G401.6 (cell line): ENCODE measurements around the gene FMO5.
"Not testable (repeated sequence)": the region's sequence is repeated elsewhere in the genome, so short reads cannot be mapped to it uniquely, and the experiment has no call there.

Experiments used
- FAIRE-seq: peaks from 2 replicates; lab custom pipeline; 2012; peaks lifted over from hg19 to GRCh38; lab: Jason Lieb, UNC

Gene FMO5

DNA sequence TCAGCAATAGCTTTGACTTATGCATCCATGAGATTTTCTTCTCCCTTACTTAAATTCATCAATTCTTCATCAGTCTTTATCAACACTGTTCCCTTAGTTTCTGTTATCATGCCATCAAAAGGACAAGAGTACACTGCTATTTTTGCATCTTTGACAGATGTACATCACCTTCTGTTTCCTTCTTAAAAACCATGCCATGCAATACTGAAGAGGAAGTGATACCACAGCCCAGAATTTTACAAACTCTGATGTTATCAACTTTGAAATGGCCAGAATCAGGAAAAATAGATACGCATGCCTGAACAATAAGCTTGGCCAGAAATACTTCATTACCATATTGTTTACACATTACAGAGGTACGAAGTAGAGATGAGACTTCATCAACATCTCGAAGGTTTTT, 21.1 kb downstream of the FMO5 start:
- FAIRE-seq = no peak

DNA sequence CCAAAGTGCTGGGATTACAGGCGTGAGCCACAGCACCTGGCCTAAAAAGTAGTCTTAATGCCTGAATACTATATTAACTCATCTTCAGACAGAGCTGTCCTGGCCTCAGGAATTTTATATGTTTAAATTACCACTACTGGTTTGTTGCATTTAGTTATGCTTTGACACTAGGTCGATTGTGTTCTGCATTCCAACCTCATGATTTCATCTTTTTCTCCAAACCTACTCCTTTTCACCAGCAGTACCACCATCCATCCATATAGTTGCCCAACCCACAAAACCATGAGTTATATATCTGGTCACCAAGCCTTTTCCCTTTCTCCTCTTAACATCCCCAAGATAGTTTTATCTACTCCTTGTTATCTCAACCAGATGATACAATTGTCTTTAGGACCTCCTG, 22.6 kb downstream of the FMO5 start:
- no peak for FAIRE-seq

DNA sequence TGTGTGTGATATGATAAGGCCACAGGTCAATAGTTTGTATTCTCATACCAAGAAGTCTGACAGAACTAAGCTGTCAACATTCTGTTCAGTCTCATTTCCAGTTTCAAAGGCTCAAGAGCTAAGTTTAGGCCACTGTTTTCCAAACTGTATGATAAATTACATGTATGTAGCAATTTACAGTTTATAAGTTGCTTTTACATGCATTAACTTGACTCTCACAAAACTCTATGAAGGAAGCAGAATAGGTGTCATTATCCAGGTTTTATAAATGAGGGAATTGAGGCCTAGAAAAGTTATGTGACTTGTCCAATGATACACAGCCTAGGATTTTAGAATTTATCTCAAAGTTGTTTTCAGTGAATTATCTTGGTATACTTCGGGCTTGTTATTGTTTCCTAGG, 23.4 kb downstream of the FMO5 start:
- no peak for FAIRE-seq

DNA sequence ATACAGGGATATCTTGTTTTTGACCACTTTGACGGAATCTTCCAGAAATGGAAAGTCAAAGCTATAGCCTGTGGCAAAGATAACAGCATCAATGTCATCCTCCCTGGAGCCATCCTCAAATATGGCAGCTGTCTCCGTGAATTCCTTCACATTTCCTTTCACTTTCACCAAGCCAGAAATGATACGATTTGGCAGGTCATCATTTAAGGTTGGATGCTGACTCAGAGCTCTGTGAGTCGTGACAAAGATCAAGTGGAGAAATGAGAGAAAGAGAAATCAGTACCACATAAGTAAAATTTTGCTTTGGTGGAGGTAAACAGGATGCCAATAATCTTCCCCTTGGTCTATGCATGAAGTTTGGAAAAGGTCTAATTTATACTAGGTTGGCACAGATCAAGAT, 23.9 kb downstream of the FMO5 start:
- no peak for FAIRE-seq

DNA sequence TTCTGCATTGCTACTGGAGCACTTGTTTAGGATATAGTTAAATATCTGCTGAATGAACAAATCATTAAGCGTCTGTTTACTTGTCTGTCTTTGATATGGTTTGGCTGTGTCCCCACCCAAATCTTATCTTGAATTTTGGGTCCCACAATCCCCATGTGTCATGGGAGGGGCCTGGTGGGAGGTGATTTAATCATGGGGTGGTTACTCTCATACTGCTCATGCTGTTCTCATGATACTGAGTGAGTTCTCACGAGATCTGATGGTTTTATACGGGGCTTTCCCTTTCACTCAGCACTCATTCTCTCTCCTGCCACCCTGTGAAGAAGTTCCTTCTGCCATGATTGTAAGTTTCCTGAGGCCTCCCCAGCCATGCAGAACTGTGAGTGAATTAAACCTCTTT, 27.8 kb downstream of the FMO5 start:
- FAIRE-seq = not testable (repeated sequence)

DNA sequence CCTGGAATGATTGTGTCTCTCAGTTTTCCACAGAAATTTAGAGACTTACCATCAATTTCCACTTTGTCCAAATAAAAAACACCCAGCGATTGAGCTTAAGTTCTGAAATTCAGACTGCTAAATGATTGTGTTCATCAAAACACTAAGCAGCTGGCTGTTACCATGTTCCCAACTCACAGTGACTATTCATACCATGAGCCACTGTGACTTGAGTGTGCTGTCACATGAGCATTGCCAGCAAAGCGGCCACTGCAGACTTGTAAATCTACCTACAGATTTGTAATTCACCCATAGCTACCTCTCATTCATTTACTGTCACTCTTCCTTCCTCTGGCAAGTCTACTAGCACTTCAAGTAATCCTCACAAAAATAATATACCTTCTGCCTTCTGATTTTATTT, 35.6 kb downstream of the FMO5 start:
- no peak for FAIRE-seq

DNA sequence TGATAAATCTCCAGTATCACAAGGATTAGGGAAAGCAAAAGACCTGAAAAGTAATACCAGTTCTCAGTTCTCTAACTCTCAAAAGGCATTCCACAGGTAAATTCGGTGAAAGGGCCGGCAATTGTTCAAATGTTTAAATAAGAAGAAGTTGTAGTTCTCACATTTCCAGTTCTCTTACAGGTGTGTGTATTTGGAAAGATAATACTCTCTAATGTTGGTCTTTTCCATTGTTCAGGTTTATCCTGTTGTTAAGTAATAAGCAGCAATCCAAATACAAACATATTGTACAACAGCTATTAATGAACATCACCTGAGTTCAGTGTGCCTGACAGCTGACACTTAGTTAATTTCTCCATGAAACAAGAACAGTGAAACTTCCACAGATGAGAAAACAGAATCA, 39.7 kb downstream of the FMO5 start:
- no peak for FAIRE-seq

DNA sequence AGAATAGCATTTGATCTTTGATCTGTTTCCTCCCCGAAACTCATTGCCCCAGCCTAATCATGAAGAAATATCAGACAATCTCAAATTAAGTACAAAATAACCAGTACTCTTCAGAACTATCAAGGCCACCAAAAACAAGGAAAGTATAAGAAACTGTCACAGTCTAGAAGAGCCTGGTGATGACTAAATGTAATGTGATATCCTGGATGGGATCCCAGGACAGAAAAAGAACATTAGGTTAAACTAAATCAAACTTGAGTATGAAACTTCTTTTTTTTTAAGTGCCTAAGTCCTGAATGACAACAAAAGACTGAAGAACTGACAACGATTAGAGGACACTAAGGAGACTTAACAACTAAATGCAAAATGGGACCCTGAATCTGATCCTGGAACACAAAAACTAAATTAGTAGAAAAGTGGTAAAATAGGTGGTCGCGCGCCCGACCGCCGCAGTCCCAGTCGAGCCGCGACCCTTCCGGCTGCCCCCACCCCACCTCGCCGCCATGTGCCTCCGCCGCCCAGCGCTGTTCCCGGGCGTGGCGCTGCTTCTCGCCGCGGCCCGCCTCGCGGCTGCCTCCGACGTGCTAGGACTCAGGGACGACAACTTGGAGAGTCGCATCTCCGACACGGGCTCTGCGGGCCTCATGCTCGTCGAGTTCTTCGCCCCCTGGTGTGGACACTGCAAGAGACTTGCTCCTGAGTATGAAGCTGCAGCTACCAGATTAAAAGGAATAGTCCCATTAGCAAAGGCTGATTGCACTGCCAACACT, 47.3 kb downstream of the FMO5 start:
- FAIRE-seq = no peak

DNA sequence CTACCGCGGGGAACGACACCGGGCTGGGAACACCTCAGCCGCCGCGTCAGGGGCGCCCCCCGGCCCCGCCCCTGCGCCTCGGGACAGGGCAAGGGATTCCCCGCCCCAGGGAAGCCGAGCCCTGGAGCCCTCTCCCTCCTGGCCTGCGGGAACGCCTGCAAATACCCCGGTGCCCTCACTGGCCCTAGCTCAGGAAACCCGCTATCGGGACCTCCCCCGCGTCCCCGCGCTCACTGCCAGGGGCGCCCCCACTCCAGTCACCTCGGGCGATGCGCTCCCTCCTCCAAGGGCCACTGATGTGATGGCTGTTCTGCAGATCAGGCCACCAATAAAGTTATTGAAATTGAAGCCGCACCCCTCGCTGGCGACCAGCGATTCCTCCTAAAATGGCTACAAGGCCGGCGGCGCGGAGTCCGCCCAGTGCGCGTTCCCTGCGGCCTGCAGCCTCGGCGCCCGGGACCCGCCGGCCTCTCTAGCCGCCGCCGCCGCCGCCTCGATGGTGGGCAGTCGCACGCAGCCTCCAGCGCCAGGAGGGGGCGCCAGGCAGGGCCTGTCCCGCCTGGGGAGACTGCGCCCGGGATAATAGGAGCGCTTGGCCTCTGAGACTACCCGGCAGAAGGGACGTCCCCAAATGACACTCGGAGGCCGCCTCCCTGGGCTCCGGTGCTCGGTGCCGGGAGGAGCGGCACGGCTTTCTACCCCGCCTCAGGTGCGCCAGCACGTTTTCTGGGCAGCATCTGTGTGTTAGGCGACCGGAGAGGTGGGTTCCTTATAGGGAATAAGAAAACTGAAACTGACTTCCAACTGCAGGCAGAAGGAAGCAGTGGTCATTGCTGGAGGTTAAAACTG, 52.7 kb downstream of the FMO5 start, which contains the start of gene PRKAB2:
TSS of gene PRKAB2 (minus strand) at position 303 of the 849 bp plus-strand sequence. CDS start 326 bp downstream, outside the sequence.
- no peak for FAIRE-seq

DNA sequence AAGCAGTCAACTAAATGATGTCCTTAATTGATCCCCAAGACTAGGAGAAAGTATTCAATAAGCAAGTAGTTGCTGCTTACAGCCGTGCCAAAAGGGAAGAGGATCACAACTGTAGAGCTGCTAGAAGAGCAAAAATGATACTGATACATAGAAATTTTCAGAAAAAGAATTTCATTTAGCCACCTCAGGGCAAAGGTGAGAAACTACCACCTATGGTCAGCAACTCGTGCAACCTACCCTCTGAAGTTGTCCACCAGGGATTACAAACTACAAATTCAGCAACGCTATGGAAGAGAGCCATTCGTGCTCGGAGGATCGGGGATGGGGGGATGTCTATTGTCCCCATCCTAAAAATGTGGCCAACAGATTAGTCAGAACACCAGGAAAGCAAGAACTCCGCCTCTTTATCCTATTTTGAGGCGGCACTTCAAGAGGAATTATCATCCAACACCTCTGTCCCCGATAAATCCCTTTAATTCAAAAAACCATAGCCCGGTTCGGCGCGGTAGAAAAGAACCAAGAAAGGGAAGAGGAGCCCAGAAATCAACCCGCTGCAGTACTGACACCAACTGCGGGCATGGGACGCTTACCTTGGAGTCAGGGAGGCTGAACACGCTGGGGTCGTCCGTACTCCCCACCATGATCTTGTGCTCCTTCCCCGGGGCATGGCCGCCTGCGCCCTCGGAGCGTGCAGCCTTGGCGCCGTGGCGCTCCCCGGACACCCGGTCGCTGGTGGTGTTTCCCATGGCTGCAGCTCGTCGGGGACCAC, 53.6 kb downstream of the FMO5 start:
- no peak for FAIRE-seq

DNA sequence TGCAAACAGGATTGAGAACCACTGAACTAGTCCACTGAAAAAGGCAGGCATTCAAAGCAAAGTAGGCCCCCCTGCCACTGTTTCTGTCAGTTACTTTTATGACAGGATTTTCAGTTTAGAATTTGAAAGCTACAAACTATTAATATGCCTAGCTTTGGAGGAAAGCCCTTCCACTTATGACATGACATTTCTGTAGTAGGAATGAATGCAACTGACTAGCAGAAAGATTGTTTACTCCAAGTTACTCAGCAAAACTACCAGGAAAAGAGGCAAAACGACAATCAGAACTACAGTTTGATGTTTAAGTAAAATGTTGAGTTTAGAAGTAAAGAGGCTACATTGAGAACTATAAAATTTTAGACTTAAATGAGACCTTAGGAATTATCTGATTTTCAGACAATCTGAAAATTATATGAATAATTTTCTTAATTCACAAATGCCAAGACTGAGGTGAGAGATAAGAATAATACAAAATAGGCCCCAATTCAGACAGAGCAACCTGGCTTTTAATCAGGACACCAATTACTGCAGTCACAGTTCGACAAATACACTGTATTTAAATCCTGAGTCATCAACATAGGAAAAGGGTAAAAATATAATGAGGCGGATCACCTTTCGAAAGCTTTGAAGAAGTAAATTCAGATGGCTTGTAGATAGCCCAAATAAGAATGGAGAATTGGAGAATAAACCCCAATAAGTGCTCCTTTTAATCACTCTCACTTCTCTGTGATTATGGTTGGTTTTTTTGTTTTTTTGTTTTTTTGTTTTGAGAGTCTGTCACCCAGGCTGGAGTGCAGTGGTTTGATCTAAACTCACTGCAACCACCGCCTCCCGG, 55.1 kb downstream of the FMO5 start:
- no peak for FAIRE-seq

DNA sequence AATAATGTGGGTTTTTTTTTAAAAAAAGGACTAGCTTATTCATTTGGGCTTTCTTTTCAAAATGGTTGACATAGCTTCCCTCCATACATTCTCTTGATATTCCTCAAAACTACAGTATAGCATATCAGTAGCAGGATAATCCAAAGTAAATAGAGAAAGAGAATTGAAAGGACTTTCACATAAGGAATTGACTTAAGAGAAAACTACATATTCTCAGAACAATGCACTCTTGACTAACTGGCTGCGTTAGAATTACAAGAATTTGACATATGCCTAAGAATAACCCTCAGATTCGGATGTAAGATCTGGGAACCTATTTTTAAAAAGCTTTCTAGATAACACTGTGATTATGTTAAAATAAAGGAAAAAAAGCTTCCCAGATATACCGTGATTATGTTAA, 56.0 kb downstream of the FMO5 start:
- no peak for FAIRE-seq

DNA sequence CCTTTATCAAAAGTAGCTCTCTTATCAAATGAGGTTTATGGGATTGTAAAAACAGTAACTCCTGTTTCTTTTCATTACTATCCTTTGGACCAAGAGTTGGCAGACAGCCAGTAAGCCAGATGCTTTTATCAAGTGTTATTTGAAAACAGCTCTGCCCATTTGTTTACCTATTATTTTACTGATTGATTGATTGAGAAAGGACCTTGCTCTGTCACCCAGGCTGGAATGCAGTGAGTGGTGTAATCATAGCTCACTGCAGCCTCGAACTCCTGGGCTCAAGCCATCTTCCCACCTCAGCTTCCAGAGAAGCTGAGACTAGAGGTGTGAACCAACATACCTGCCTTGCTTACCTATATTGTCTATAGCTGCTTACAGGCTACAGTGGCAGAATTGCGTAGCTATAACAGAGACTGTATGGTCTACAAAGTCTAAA, 56.5 kb downstream of the FMO5 start:
- no peak for FAIRE-seq

DNA sequence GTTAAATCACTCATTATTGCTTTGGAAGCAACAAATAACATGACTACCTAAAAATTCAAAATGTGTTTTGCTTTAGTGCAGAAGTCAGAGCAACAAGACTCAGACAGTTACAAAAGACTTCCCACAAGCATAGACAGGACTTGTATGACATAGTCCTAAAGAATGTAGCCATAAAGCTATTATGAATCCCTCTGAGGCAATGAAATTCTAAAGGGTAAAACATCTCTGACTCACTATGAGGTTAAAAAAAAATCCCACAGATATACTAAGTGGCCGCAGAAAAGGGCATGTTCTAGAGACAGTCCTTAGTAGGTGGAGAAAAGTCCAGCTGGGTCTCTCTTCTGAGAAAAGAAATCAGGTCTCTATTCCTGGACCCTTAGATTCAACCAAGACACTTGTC, 57.8 kb downstream of the FMO5 start:
- FAIRE-seq = no peak

DNA sequence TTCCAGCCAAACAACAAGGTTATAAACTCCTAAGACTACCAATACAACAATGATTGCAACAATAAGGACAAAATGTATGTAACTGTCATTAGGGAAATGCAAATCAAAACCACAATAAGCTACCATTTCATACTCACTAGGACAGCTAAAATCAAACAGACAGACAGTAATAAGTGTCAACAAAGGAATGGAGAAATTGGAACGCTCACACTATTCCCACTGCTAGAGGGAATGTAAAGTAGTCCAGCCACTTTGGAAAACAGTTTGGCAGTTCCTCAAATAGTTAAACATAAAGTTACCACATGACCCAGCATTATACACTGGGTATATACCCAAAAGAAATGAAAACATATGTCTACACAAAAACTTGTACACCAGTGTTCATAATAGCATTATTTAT, 62.1 kb downstream of the FMO5 start:
- no peak for FAIRE-seq

DNA sequence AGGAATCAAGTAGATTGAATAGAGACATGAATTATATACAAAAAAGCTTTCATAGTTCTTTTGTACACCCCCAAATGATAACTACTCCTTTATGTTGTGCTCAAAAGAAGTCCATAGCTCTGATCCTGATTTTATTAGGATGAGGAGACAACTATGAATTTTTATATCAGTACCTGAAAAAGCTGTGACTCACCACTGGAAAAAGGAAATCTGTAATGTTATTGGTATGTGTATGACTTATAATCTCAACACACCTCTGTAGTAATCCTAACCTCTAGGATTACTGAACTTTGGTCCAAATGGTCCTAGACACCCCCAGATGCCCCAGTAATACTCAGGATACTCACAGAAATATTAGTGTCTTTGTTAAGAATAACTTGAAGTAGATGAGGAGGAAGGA, 63.0 kb downstream of the FMO5 start:
- FAIRE-seq = no peak

DNA sequence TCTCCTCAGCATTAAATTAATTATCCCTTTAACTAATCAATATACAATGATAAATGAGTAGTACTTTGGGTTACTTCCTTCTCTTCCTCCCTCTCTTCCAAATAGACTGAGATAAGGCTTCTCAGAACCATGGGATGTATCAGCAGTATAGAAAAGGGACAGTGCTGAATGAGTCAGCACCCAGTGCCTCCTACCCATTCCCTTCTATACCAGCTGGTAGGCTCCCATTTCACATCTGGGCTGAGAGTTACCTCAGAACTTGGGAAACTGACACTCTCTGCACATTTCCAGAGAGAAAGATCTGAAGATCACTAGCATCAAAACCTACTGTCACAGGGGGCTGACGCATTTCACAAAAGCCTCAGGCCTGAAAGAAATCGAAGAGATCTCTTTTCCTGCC, 68.0 kb downstream of the FMO5 start:
- FAIRE-seq = not testable (repeated sequence)

DNA sequence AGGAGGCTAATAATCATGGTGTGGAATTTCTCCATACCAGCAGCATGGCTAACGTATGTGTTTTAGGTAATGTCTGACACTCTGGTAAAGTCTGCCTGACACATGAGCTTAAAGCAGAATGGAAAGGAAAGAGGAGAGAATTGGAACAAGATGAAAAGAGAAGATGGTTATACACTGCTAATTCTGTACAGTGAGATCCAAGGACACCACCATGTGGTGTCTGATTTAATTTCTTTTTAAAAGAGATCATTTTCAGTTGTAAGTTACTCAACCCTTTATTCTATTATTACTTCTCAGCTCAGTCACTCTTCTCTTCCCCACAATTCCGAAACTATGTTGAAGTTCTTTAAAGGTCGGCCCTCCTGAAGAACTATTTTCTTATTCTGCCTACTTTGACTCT, 68.5 kb downstream of the FMO5 start:
- FAIRE-seq = no peak

DNA sequence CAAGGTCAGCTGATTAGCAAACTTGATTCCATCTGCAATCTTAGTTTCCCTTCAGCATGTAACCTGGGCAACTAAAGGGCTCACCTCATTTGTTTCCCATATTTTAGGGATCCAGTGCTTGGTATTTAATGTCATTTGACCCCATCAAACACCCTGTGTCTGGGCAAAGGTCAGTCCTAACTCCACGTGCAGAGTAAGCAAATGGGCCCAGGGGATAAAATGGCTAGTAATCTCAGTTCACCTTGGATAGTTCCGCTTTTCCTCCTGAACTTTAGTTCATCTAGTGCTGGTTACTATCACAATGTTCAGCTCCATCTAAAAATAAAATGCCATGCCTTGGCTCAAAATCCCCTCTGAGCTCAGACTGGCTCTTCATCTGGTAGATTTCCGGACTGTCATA, 72.4 kb downstream of the FMO5 start:
- no peak for FAIRE-seq

DNA sequence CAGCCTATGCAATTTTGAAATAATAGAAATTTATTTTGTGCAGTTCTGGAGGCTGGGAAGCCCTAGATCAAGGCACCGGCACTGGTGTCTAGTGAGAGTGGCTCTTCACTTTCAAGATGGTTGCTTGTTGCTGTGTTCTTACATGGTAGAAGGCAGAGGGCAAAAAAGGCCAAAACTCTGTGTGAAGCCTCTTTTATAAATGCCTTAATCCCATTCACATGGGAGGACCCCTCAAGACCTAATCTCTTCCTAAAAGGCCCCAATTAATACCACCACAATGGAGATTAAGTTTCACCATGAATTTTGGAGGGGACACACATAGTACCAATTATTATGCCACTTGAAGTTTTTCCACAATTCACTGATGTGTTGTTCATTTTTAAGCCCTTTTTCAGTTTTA, 73.9 kb downstream of the FMO5 start:
- FAIRE-seq = no peak

DNA sequence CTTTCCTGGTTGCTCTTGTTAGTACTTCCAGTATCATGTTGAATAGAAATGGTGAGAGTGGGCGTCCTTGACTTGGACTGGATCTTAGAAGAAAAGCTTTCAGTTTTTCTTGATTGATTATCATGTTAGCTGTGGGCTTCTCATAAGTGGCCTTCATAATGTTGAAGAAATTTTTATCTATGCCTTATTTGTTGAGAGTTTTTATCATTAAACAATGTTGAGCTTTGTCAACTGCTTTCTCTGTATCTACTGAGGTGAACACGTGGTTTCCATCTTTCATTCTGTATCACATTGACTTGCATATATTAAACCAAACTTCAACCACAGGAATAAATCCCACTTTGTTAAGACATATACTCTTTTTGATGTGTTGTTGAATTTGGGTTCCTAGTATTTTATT, 82.3 kb downstream of the FMO5 start:
- FAIRE-seq = no peak
